Activated effector memory CD4-positive, alpha-beta T cell treated with Interleukin-2 at 50 U/mL for 16 hours (primary cell): ENCODE data around the gene IL13.
A peak's percentile ranks its signal among the peaks of the same experiment; 100 is the strongest.

ENCODE experiments used
- DNase-seq: peaks from one replicate; pipeline ENCODE4 v3.0.0-alpha.2; 2020

Gene IL13

DNA sequence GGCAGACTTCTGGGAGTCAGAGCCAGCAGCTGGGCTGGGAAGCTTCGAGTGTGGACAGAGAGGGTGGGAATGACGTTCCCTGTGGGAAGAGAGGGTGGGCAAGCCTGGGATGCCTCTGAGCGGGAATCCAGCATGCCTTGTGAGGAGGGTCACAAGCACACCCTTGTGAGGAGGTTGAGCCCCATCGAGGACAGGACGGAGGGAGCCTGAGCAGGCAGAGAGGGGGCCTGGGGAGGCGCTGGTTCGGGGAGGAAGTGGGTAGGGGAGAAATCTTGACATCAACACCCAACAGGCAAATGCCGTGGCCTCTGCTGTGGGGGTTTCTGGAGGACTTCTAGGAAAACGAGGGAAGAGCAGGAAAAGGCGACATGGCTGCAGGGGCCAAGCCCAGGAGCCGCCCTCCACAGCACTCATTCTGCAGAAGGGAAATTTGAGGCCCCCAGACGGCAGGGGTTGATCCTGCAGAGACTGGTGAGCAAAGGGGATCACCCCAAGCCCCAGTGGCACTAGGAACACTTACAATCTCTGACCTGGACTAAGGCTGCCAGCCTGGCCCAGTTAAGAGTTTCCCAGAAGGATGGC lies 1.1 kb upstream of the IL13 start:
- DNase-seq, result no peak

GRCh38 chr5:132658381-132659302 lies 669 bp downstream of the IL13 start:
- DNase-seq, result no peak

GRCh38 chr5:132659598-132660493 lies 1.9 kb downstream of the IL13 start:
- no peak for DNase-seq

DNA sequence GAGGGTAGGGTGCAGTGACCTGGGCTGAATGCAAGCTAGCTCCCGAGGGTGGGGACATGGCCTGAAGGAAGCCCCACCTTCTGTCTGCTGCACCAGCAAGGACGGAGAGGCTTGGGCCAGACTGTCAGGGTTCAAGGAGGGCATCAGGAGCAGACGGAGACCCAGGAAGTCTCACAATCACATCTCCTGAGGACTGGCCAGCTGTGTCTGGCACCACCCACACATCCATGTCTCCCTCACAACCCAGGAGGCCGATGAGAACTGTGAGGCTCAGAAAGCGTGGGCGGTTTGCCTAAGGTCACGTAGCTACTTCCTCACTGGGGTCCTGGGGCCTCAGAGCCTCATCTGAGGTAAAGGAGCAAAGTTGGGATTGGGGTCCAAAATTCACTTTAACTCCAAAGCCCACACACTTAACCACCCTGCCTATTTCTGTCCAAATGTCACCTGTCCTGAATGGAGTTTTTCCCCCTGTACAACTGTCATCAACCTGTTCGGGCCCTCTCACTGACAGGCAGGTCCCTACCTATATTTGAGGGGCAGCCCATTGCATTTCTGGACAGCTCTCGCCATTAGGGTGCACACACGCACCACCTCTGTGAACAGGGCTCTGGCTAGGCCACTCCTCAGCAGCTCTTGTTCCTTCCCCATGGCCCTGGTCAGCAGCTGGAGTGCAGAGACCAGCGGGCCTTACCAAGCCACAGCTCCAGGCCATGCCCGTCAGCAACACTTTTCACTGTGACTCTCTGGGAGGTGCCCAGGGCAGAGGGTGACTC lies 3.4 kb downstream of the IL13 start:
- DNase-seq, result no peak

- no peak for DNase-seq
Measured at GRCh38 chr5:132662004-132662401, 4.0 kb downstream of the IL13 start.

DNA sequence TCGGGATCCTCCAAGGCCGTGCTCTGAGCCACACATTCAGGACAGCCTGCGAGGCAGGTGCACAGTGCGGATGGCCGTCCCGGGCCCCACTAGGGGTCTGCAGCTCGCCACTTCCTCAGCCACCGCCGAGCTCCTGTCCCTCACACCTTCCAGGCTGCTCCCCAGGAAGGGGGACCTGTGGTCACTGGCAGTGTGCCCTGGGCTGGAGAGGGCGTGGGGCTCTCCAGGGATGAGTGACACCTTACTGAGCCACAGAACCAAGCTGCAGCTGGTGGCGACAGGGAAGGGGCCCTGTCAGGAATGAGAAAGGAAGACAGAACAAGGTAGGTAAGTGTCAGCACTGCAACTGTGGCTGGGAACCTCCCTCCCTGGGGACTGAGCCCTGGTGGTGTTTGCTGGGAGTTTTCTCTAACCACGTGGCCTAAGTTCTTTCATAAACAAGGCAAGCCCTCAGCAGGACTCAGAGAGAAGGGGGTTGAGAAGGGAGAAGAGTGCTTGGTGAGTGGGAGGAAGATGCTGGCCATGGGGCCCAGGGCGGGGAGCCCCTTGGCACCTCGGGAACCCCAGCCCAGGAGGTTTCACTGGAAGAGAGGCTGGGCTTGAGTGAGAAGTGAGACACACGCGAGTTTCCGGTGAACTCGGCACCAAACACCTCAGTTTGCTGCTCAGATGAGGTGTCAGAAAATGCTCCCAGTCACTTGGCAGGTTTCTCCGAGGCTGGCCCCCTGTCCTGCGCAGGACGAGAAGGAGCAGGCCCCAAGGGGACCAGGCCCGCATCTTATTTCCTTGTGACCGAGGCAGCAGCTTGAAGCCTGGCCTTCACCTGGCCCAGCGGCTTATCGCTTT lies 5.2 kb downstream of the IL13 start:
- DNase-seq, result peak; percentile 22

DNA sequence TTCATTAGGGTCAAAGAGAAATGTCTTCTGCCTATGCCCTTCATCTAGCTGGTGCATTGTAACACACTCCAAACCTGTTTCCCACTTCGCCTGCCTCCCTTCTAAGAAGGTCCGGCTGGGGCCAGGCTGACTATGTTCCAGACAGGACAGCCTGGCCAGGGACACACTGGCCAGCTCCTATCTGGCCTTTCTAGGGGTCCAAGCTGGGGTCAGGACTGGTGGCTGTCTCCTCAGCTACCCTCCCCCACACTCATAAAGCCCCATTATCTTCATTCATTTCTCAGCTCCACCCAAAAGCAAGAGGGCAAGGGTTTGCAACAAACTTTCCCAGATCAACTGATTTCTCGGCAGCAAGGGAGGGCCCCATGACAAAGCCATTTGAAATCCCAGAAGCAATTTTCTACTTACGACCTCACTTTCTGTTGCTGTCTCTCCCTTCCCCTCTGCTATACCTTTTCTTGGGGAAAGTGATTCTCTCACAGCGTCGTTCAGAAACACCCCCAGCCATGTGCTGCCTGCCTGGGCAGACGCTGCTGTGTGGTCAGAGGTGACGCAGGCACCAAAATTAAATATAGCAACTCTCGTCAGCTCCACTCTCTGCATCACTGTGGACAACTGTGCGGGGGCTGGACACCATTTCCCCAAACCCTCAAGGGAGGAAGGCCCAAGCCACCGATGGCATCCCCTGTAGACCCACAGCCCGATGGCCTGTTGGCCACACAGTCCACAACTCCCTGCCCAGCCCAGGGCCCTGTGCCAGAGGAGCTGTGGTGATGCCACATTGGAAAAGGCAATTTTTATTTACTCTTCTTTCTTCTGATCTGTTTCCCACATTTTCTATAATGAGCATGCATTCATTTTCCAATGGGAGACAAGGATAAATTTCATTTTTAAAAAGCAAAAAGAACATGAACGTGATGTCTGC lies 6.1 kb downstream of the IL13 start:
- DNase-seq, result no peak

DNA sequence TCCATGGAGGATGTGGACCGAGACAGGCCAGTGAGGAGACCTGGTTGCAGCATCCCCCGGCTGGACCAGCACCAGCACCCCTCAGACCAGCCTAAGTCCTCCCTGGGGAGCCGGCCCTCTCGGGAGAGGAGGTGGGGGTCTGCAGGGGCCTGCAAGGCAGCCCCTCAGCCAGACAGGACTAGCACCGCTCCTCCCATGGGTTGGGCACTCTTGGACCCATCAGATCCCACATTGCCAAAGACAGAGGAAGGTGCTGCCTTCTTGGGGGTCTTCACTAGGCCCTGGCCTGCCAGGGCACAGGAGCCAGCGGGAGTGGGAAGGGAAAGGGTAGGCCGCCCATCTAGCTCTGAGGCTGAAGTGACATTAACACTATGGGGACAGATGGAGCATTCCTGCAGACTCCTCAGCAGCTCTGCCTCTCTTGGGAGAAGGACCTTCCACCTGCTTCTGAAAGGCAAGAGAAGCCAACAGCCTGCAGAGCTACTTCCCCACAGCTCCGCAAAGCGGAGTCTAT lies 6.8 kb downstream of the IL13 start:
- DNase-seq, result no peak

DNA sequence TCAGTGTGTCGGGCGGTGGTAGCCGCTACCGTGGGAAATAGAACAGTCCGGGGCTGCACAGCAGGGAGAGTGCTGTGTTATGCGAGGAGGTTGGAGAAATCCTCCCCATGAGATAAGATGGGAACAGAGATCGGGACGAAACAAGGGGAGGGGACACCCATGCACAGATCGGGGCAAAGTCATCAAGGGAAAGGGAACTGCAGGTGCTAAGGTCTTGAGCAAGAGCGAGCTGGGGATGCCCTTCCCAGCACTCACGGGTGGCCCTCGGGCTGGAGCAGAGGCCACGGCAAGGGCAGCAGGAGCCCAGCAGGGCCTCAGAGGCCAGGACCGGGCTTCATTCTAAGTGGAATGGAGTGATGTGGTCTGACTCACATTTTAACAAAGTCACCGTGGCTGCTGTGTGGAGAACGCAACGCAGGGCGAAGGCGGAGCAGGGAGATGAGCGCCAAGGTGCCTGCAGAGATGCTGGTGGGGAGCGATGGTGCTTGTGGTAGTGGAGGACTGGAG lies 7.7 kb downstream of the IL13 start:
- no peak for DNase-seq

DNA sequence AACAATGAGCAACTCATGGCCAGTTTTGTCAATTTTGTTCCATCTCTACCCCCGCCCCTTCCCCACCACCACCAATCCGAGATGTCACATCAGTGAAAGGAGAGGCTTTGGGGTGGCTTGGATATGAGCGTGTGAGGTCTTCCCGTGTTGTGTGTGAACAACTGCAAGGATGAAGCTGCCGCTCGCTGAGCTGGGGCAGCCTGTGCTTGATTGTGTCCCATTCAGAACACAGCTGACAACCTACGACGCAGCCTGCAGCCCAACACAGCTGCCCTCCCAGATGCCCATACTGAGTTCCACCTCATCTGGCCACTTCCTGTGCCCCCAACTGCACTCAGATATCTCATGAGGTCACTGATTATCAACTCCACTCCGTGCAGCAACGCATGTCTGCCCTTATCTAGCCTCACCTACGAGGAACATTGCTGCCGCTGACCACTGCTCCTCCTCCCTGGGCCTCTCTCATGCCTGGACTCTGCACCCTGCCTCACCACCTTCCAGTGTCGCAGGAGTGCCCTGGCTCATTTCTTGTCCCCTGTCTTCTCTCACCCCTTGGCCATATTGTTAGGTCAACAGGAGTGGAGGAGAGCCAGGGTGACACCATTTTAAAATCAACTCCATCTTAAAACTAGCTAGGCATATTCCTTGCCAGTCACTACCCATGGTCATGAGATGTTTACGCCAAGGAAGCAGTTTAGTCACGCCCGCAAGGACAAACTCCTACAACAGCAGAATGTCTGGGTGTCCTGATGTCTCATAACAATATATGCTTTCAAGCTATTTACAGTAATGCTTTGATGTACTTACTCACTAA lies 8.5 kb downstream of the IL13 start:
- DNase-seq, result no peak

DNA sequence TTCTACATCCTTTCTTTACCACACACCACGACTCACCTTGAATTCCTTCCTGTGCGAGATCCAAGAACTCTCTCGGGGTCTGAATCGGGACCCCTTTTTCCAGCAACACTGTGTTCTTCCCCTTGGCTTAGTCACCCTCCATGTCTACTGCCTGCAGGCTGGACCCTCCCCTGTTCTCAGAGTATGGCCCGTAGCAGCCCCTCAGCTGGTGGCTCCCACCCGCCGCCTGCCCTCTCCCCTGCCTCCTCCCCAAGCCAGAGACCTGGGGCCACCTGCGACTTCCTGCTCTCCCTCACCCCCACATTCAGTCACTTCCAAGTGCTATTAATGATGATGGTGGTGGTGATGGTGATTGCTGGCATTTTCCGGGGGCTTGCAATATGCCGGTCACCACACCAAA lies 9.3 kb downstream of the IL13 start:
- DNase-seq, result no peak

DNA sequence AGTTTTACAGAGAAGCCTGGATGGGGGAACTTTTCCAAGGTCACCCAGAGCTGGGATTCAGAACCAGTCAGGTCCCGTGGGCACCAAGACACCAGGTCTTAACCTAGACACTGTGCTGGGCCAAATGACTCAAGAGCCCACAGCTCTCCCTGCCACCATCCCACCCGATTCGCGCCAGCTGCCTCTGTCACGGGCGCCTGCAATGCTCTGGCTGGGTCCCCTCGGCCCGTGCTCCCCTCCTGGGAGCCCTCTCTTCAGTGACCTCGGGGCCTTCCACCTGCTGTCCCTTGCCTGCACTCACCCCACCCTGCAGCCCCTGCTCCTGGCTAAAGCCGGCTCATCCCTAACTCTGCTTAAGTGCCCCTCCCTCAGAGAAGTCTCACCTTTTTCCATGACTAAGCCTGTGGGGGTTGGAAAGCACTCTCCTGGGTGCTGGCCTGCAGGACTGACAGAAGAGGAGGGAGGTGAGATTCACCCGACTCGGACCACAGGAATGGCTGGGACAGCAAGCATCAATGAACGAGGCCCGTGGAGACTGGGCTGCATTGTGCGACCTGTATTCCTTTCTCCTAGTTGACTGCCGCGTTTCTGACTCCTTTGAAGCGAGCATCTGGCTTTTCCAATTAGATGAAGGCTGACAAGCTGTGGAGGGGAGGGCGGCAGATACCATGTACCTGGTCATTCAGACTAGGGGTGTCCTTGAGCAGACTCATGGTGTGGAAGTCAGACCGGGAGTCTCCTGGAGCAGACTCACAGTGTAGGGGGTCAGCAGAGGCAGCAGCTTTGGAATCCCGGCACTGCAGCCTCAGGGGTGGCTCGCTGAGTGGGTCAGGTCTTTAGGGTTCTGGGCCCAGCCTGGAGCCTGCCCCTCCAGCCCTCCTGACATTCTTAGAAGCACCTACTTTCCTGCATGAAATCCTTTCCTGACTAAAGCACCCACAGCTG lies 10.1 kb downstream of the IL13 start:
- no peak for DNase-seq

DNA sequence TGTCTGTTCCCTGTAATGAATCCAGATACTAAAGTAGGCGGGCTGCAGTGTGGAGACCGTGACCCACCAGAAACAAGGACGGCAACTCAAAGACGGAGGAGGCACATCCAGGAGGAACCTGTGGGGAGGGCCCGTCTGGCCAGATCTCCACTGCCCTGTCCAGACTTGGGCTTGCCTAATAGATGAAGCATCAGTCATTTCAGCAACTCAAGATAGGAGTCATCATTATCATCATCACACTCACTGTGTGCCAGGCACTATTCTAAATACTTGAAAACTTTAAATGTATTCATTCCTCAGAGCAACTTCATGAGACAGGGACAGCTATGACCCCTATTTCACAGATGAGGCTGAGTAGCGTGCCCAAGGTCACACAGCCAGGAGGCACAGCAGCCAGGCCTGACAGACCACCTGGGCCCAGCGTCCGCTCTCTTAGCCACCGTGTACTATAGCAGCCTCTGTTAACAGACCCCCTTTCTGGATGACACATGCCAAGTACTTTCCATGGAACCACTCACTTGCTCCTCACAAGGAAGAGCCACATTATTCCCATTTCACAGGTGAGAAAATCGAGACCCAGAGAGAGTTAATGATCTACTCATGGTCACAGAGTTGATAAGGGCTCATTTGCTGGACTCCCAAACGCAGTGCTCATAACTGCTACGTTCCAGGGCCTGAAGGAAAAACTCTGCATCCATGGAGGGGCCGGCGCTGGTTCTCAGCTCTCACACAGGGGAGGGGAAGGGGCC lies 10.9 kb downstream of the IL13 start:
- DNase-seq, result no peak

DNA sequence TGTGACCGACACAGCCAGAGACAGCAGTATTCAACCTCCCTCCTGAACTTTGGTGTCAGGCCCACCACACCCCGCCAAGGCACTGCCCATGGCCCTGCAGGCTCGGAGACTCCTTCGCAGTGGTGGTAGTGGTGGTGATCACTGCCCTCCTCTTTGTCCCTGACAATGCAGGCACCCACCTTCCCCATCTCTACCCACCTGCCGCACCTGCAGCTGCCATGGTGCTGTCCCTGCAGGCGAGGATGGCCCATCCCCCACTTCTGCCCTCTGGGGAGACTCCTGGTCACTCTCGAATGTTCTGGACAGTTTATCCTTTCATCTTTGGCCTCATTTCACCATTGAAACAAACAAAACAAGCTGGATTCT lies 11.5 kb downstream of the IL13 start:
- no peak for DNase-seq

DNA sequence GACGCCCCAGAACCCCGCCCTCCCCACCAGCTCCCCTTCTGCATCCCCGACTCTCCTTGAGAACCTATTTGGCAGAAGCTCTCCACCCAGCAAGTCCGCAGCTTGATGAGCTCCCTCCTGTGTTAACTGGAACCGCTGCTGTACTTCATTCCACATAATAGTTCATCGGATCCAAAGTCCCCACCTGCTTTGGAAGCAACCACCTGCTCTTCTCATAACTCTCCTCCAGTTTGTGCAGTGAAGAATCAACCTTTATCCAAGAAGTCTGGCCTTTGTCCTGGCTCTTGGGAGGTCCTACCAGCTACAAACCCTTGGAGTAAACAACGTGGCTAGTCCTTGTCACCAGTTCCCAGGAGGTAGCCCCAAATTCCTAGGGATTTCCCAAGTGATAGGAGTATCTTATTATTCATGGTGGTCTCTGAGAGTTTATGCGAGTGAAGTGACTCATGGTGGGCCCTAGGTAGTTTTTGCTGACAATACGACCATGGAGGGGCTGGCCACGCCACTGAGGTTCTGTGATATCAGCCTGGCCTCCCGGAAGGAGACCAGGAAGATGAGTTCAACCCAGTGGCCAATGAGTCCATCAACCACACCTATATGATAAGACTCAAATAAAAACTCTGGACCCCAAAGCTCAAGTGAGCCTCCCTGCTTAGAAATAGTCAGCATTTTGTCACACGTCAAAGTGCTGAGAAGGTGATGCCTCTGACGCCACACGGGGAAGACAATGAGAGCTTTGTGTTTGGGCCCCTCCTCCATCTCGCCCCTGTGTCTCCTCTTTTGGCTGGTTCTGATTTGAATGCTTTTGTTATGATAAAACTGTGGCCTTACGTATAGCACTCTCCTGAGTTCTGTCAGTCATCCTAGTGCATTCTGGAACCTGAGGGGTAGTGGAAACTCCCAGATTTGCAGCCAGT lies 12.3 kb downstream of the IL13 start:
- no peak for DNase-seq

DNA sequence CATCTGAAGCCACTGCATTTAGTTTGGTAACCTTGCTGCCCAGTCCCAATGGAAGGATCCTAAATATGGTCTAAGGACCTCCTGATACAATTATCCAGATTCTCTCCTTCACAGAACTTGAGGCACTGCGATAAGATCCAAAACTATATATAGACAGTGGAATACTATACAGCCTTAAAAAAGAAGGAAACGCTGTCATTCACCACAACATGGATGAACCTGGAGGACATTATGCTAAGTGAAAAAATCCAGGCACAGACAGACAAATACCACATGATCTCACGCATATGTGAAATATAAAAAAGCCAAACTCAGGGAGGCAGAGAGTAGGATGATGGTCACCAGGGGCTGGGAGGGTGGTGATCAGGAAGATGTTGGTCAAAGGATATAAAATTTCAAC lies 13.0 kb downstream of the IL13 start:
- DNase-seq, result no peak
